CD4-positive, alpha-beta T cell treated with Interleukin-15 for 1 hour (primary cell): ENCODE results near the gene NFU1.

Experiments used
- DNase-seq: peaks from one replicate; pipeline ENCODE4 v3.0.0-alpha.2; 2020

NFU1 gene

GRCh38 chr2:69436938-69437750 is at the start of gene NFU1:
NFU1 (minus strand) TSS chr2:69437435; CDS start chr2:69437422, 13 bp downstream.
- DNase-seq, result peak; percentile 95

GRCh38 chr2:69483696-69484095 is 46.5 kb upstream of the NFU1 start:
- no peak for DNase-seq

- no peak for DNase-seq
Observed at GRCh38 chr2:69483024-69483423, 45.8 kb upstream of the NFU1 start.

- DNase-seq, result no peak
Observed at GRCh38 chr2:69482471-69482870, 45.2 kb upstream of the NFU1 start.

DNA sequence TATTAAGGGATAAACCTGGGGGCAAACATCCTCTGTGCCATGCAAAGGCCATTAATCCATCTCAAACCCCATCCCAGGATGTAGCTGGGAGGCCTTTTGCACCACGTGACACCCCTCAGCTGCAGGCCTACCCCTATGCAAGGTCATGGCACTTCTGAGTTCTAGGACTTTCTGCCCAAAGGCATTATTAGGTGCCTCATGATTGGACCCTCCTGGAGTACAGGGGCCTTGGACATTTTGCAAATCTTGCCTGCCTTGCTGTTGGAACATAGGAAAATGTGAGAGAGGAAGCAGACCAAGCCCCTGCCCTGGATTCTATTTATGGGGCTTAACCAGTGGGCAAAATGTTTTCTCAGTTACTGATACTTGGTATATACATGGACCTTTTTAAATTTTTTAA is 44.2 kb upstream of the NFU1 start:
- DNase-seq, result no peak

GRCh38 chr2:69477627-69478026 is 40.4 kb upstream of the NFU1 start:
- no peak for DNase-seq

GRCh38 chr2:69474688-69475087 is 37.5 kb upstream of the NFU1 start:
- no peak for DNase-seq

- no peak for DNase-seq
Observed at GRCh38 chr2:69471793-69472192, 34.6 kb upstream of the NFU1 start.

DNA sequence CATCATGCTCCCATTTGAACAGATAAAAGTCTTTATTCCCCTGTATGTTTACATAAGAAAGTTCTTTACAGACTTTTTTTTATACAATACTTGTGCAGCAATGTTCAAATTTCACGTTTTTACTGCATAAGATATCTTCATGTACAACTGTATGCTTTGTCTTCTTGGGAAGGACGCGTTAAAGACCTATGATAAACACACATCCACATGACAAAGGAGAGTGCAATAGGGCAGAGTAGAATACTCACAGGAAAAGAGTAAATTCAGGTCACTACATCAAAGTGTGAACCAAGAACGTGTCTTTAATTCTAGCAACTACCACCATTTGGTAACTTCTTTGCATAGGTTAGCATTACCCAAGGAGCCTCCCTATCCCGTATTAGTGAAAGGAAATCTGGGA is 33.7 kb upstream of the NFU1 start:
- no peak for DNase-seq

- DNase-seq, result no peak
Observed at GRCh38 chr2:69469784-69470183, 32.5 kb upstream of the NFU1 start.

DNA sequence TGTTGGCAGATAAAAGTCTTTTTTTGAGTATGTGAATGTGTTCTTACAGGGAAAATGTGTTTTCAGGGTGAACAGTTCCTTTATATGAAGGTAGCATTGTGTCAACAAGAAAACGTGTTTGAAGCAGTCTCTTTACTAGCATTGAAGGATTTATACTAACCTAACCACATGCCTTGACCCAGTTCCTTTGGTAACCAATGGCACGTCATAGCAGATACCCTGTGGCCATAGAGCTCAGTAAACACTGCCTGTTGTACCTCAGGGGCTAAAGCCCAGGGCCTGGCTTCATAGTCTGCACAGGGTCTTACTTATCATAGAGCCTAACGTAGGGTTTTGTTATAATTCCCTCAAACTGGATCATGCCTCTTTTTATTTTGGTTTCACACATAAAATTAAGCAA is 32.1 kb upstream of the NFU1 start:
- no peak for DNase-seq

- DNase-seq, result no peak
Observed at GRCh38 chr2:69466728-69467127, 29.5 kb upstream of the NFU1 start.

DNA sequence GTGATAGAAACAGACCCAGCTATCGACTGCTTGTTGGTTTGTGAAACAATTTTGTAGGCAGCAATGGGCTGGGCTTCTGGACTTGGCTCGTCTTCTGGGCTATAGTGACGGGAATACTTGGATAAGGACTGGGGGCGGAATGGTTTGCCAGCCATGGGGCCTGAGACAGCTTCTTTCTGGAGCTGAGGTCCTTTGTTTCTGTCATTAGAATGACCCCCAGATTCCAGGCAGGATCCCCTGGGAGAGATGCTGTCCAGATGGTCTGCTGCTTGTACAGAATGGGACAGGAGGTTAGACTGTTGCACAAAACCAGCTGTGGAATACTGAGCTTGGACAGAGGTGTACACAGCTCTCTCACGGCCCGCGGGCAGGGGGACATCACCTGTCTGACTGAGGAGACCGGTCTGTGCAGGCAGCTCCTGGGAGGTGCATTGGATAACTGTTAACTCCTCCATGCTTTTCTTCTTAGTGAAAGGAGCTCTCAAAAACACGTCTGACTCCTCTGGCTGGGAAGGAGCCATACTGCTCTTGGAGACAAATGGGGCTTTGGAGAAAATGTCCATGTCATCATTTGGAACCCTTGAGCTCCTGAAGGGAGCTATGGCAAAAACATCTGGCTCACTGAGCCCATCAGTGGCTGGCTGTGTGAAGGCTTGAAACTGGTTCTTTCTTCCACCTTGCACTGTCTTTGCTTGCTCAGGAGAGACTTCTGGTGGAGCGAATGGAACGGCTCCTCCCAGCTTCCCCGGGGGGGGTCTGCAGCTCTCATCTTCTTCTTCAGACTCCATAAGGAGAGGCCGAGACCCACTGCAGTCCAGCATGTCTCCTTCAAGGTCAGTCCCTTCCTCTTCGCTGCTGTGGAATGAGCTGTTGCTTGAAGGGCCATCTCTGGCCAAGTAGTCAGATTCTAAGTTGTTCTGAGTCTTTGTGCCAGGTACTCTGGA is 28.6 kb upstream of the NFU1 start:
- DNase-seq, result no peak

- DNase-seq, result no peak
Observed at GRCh38 chr2:69464575-69464974, 27.3 kb upstream of the NFU1 start.

DNA sequence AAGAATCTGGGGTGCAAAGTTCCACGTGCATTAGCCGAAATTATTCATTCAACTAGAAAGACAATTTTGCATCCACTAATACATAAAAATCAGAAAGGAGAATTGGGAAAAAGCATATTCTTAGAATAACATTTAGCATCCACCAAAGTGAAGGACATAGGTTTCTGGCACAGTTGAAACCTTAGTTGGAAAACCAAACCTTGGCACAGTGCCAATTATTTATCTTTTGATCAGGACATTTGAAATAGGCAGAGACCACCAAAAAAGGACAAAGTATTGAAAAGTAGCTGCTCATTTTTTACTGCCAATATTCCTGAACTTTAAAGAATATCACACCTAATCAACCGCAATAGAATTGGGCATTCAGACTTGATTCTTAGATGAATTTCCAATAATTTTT is 25.5 kb upstream of the NFU1 start:
- DNase-seq, result no peak

DNA sequence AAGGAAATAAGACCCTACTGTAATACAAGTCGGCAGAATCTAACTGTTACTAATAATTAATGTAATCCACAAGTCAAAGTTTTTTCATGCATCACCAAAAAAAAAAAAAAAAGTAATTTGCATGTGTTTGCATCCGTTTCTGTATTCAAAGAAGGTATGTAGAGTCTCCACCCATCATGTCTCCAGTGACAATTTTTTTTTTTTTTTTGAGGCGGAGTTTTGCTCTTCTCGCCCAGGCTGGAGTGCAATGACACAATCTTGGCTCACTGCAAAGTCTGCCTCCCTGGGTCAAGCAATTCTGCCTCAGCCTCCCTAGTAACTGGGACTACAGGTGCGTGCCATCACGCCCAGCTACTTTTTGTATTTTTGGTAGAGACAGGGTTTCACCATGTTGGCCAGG is 24.2 kb upstream of the NFU1 start:
- DNase-seq, result no peak

GRCh38 chr2:69459936-69460335 is 22.7 kb upstream of the NFU1 start:
- no peak for DNase-seq

GRCh38 chr2:69456950-69457445 is 19.8 kb upstream of the NFU1 start:
- DNase-seq, result no peak

DNA sequence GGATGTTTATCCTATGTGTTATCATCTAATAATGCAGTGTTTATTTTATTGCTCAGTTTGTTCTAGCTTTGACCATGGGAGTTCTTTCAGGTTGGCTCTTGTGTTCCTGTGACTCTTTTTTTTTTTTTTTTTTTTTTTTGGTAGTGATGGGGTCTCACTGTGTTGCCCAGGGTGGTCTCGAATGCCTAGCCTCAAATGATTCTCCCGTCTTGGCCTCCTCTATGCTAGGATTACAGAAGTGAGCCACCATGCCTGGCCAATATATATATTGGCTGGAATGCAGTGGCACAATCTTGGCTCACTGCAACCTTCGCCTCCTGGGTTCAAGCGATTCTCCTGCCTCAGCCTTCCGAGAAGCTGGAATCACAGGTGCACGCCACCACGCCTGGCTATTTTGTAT is 18.9 kb upstream of the NFU1 start:
- DNase-seq, result no peak

DNA sequence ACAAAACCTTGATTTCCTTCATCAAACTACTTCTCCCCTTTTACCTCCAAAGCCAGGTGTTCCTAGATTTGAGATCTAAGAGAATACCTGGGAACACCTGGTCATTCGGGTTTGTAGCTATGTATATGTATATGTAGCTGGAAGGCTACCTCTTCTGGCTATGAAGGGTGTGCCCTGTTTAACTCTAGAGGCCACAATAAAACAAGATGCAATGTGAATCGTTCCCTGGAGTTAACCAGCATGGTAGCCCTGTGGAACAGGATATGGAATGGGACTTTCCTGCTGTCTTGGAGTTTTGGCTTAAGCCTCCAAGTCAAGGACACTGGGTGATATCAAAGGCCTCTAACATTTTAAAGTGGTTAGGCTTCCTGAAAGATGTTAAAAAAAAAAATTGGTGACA is 17.7 kb upstream of the NFU1 start:
- DNase-seq, result no peak

DNA sequence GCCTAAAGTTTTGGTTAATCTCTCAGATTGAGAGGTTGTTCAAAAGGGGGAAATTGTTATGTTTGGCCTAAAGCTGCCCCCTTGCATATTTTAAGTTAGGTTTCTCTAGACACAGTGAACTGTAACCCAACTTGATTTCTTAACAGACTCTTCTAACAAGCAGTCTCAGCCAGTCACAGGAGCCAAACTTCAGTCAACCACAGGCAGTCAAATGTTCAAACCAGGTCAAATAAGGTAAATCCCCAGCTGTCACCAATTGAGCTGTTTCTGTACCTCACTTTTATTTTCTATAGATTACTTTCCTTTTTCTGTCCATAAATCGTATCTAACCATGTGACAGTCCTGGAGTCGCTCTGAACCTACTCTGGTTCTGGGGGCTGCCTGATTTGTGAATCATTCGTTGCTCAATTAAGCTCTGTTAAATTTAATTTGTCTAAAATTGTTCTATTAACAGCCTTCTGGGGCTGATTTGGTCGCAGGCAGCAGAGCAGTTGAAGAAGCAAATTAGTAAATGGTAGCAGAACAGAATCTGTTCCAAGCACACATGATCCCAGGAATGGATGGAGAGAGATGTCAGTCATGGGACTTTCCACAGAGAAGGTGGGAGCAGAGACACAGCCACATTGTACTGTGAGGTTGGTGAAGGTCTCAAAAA is 16.4 kb upstream of the NFU1 start:
- DNase-seq, result no peak

- no peak for DNase-seq
Observed at GRCh38 chr2:69452687-69453086, 15.5 kb upstream of the NFU1 start.

DNA sequence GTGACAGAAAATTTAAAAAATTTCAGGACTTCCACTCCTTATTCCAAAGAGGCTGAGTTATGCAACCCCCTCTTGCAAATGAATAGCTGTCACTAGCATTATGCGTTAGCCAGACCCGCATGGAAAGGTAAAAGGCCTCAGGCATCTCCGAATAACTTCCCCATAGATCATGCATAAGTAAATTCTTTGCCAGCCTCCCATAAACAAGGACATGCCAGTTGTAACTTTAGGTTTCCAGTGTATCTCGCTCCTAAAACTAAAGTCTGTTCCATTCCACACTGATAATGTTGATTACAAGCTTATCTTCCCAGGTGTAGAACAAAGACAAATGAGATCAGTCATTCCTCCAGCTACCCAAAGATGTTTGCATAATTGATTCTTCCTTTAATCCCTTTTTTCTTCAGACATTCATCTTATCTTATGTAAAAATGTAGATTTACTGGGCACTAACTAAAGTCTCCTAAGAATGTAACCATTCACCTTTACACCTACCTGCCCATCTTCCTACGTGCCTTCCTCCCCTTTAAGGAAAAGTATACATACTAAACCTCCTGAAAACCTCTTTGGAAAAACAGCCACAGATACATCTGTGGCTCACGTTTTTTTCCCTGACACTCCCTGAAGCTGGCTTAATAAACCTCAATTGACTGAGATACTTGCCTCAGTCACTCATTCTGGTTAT is 13.6 kb upstream of the NFU1 start:
- DNase-seq, result no peak
